Activated CD4-positive, alpha-beta T cell treated with anti-CD3 and anti-CD28 coated beads, Interleukin-2, amount 10 ng/mL, durations not matched to agents 24 days and 14 days (primary cell): Measurements from ENCODE around the gene ARHGAP19. TPM values are rescaled to one million over a fixed set of nuclear protein-coding genes. Genes with fewer than 3 reads are reported as not detected.

ENCODE experiments used
- DNase-seq: peaks from one replicate; pipeline ENCODE4 v3.0.0; 2022
- H3K27ac Mint-ChIP-seq: one replicate; pipeline ENCODE4 v1.8.0; 2022; ENCODE audit warnings: mild to moderate bottlenecking, mixed read lengths
- H3K27me3 Mint-ChIP-seq: one replicate; pipeline ENCODE4 v1.8.0; 2022; ENCODE audit warnings: mixed read lengths
- H3K36me3 Mint-ChIP-seq: one replicate; pipeline ENCODE4 v1.8.0; 2022; ENCODE audit warnings: low read depth, mild to moderate bottlenecking, mixed read lengths
- H3K4me1 Mint-ChIP-seq: one replicate; pipeline ENCODE4 v1.8.0; 2021; ENCODE audit warnings: mixed read lengths
- H3K4me3 Mint-ChIP-seq: one replicate; pipeline ENCODE4 v1.8.0; 2022; ENCODE audit warnings: mild to moderate bottlenecking, moderate library complexity, mixed read lengths
- H3K9me3 Mint-ChIP-seq: one replicate; pipeline ENCODE4 v1.8.0; 2021; ENCODE audit warnings: mixed read lengths
- intact Hi-C: fragments of 100-400 bp; cut with micrococcal nuclease; formaldehyde crosslinking; loops from one replicate; pipeline ENCODE4 v1.15.1; 2023
- total RNA-seq: library from RNA; stranded (reverse); gene quantifications from 2 replicates; pipeline ENCODE4 v1.2.3, GENCODE V29; 2022

Gene ARHGAP19
- total RNA-seq, 1 donor from 2014 or later, result 26.4 TPM

DNA sequence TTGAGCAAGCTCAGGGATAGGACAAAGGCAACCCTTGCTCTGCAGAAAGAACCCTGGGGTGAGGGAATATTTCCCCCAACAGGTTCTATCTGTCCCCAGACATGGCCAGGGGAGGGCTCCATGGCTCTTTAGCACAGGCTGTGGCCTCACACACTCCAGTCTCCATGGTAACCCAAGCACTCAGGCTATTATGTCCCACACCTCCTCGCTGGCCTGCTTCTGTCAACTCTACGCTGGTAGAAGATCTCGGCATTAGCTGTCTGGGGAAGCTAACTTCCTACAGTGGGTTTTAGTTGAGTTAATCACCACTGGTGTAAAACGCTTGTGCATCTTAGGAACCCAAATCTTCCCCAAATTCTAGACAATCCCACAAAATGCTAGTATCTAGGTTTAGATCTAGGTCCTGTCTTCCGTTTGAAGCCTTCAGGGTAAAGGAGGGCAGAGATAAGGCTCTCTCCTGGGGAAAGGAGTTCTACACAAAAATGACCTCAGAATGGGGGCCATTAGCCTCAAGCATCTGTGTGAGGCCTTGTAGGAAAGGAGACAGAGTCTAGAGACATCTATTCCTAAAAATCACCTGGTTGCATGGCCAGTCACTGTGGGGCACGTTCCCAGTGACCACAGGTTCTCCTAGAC is 70.0 kb downstream of the ARHGAP19 start:
- DNase-seq, result no peak
- Mint-ChIP-seq H3K36me3 (peaks cover 38% of the 10 kb centered on the region), H3K4me3 (no peak overlapping the region), H3K4me1 (peaks cover 25% of the 10 kb centered on the region), H3K9me3 (no peaks in the 10 kb centered on the region), H3K27me3 (no peaks in the 10 kb centered on the region), H3K27ac (no peak overlapping the region)
- intact Hi-C loops, result no loop called here

DNA sequence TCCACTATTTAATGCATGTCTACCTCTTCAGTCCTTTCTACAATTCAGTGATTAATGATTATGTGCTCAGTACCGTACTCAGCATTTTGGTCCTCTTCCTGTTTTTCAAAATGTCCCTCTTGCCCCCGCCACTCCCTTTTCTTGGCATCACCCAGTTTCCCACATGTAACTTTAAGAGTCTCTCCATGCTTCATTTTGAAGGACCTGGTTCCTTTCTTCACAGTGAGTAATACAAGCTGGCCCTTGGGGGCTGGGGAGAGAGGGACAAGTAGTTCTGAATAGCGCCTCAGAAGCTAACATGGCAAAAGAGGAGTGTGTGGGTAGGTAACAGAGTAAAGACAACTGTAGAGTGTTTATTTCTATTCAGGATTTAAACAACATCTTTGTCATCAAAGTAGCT is 72.1 kb downstream of the ARHGAP19 start:
- Mint-ChIP-seq H3K36me3 (peaks cover 25% of the 10 kb centered on the region), H3K4me3 (no peak overlapping the region), H3K27me3 (no peaks in the 10 kb centered on the region), H3K4me1 (peaks cover 29% of the 10 kb centered on the region), H3K9me3 (no peaks in the 10 kb centered on the region), H3K27ac (no peak overlapping the region)
- intact Hi-C loops, result no loop called here
- no peak for DNase-seq

DNA sequence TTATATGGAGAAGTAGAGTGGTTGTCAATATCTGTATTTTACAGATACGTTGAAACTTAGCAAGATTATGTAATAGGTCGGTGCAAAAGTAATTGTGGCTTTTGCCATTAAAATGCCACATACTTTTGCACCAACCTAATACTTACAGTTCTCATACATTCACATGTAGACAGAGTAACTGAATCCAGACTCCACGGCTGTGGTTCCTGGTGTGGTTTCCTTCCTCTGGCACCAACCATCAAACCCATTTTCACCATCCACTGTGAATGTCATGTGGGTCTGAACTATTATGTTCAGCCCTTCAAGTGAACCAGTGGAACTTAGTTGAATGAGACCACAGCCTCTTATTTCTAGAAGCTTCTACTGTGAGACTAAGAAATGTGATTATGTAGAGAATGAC is 75.1 kb downstream of the ARHGAP19 start:
- Mint-ChIP-seq H3K4me1 (peaks cover 23% of the 10 kb centered on the region), H3K27me3 (no peaks in the 10 kb centered on the region), H3K9me3 (no peaks in the 10 kb centered on the region), H3K27ac (no peak overlapping the region), H3K4me3 (no peak overlapping the region), H3K36me3 (peaks cover 19% of the 10 kb centered on the region)
- no peak for DNase-seq
- intact Hi-C loops, result no loop called here

DNA sequence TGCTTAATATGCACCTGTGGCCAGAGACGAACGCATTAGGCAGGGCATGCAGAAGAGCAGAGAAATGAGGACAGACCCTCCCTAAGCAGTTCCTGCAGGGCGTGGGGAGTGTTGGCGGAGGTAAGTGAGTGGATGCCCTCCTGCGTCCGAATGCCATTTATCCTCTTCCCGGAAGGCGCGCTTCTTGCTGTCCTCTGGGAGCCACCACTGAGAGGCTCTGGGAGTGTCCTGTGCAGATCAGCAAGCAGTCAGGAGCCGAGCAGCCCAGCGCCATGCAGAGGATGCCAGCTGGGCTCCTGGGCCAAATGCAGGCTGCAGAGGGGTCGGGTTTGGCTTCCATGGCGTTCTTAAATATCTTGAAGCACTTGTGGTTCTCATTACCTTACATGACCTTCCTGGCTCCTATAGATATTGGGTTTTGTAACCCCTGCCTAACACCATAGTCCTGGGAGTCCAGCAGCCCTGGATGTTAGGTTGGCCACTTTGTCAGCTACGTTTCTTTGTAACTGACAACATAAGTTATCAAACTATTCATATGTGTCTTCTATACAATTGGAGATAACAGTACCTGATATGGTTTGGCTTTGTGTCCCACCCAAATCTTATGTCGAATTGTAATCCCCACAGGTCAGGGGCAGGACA is 76.7 kb downstream of the ARHGAP19 start:
- DNase-seq, result no peak
- Mint-ChIP-seq H3K4me1 (peaks cover 23% of the 10 kb centered on the region), H3K27me3 (no peaks in the 10 kb centered on the region), H3K27ac (no peak overlapping the region), H3K9me3 (no peaks in the 10 kb centered on the region), H3K4me3 (no peak overlapping the region), H3K36me3 (peaks cover 17% of the 10 kb centered on the region)
- intact Hi-C loops, result no loop called here

DNA sequence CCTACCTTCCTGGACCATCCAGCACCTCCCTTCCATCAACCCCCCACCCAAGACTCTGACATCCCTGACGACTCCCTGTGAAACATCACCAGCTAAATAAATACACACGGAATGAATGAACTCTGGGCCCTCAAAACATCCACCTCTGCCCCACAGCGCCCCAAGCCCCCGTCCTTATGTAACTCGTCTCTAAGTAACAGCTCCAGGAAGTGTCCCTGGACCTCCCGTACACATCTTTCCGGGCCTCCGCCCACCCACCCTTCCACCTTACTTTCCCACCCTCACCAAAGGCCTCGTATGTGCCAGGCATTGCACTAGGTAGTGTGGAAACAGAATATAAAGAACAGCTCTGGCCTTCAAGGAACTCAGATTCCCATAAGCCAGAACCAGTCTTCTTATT is 79.0 kb downstream of the ARHGAP19 start:
- Mint-ChIP-seq H3K4me1 (peaks cover 10% of the 10 kb centered on the region), H3K36me3 (peaks cover 6% of the 10 kb centered on the region), H3K27ac (no peak overlapping the region), H3K27me3 (no peaks in the 10 kb centered on the region), H3K4me3 (no peak overlapping the region), H3K9me3 (no peaks in the 10 kb centered on the region)
- DNase-seq, result no peak
- intact Hi-C loops, result loop anchor here (5.0 kb wide), 1 partner anchor 816 kb away; no protein-coding TSS in a partner anchor

DNA sequence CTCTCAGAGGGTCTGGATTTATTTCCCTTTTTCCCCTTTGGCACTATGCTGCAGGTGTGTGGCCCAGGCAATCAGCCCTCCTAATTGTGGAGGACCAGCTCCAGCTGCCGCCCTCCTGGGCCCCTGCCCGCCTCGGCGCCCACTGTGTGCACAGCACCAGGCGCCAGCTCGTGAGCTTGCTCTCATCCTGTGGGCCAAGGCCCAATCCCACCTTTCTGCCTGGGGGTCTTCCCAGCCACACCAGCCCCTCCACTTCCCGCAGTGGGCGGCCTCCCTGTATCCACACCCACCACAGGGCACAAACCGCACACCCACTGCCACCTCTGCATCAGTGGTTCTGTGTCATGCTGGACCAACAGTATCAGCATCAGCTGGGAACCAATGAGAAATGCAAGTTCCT is 81.2 kb downstream of the ARHGAP19 start:
- Mint-ChIP-seq H3K36me3 (no peaks in the 10 kb centered on the region), H3K4me1 (no peaks in the 10 kb centered on the region), H3K4me3 (no peak overlapping the region), H3K9me3 (no peaks in the 10 kb centered on the region), H3K27me3 (no peaks in the 10 kb centered on the region), H3K27ac (no peak overlapping the region)
- DNase-seq, result no peak
- intact Hi-C loops, result loop anchor here (5.0 kb wide), 1 partner anchor 814 kb away; no protein-coding TSS in a partner anchor

DNA sequence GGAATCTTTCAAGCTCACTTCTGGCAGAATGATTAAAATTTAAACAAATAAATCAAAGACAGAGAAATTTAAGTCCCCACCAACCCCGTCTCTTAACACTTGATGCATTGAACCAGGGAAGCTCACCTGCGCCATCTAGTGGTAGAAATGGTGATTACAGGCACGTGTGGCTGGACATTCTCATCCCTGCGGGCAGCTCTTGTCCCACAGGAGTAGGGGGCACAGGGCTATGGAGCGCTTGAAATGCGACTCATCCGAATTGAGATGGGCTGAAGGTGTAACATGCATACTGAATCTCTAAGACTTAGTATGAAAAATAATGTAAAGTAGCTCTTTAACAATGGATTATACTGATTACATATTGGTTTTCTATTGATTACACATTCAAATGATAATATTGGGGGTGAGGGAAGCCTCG is 81.9 kb downstream of the ARHGAP19 start:
- Mint-ChIP-seq H3K27ac (no peak overlapping the region), H3K4me3 (no peak overlapping the region), H3K27me3 (no peaks in the 10 kb centered on the region), H3K36me3 (no peaks in the 10 kb centered on the region), H3K9me3 (no peaks in the 10 kb centered on the region), H3K4me1 (no peaks in the 10 kb centered on the region)
- intact Hi-C loops, result loop anchor here (1.0 to 5.0 kb wide), 2 partner anchors 138 to 813 kb away; no protein-coding TSS in a partner anchor
- DNase-seq, result peak; percentile 91

DNA sequence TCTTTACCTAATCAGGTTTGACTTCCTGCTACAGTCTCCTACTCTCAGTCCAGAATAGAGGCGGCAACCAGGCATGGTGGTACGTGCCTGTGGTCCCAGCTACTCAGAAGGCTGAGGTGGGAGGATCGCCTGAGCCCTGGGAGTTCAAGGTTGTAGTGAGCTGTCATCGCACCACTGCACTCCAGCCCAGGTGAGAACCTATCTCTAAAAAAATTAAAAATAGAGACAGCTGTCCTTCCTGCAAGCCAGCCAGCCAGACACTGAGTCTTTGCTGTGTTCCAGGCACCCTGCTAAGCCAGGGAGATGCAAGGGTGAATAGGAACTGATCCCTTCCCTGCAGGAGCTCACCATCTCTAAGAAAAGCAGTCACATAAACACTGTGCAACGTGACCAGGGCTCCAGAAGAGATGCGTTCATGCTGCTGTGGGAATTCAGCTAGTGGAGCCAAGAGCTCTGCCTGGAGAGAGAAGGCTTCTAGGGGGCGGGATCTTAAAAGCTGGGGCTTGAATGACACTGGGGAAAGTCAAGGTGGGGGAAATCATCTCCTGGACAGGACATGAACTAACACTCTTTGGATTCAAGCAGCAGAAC is 84.6 kb downstream of the ARHGAP19 start:
- no peaks in the 10 kb centered on the region for H3K9me3 Mint-ChIP-seq
- intact Hi-C loops, result no loop called here
- no peak overlapping the region for H3K4me3 Mint-ChIP-seq
- H3K36me3 Mint-ChIP-seq, result no peaks in the 10 kb centered on the region
- H3K4me1 Mint-ChIP-seq, result no peaks in the 10 kb centered on the region
- no peaks in the 10 kb centered on the region for H3K27me3 Mint-ChIP-seq
- DNase-seq, result no peak
- no peak overlapping the region for H3K27ac Mint-ChIP-seq

DNA sequence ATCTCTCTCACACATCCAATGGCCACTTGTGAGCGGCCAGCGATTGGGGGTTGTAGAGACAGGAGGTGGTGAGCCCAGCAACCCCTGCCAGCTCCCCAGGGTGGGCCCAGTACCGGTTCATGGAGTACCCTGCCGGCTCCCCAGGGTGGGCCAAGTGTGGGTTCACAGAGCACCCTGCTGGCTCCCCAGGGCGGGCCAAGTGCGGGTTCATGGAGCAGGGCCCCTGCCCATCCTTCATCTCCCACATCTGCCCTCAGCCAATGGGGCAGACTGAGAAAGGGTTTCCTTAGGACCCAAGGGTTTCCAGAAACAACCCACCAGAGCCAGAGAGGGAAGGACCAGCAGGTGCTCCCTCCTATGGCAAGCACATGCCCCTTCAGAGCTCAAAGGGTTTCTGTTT is 85.3 kb downstream of the ARHGAP19 start:
- Mint-ChIP-seq H3K27ac (no peak overlapping the region), H3K4me3 (no peak overlapping the region), H3K9me3 (no peaks in the 10 kb centered on the region), H3K36me3 (no peaks in the 10 kb centered on the region), H3K4me1 (no peaks in the 10 kb centered on the region), H3K27me3 (peaks cover 2% of the 10 kb centered on the region)
- intact Hi-C loops, result no loop called here
- DNase-seq, result no peak

DNA sequence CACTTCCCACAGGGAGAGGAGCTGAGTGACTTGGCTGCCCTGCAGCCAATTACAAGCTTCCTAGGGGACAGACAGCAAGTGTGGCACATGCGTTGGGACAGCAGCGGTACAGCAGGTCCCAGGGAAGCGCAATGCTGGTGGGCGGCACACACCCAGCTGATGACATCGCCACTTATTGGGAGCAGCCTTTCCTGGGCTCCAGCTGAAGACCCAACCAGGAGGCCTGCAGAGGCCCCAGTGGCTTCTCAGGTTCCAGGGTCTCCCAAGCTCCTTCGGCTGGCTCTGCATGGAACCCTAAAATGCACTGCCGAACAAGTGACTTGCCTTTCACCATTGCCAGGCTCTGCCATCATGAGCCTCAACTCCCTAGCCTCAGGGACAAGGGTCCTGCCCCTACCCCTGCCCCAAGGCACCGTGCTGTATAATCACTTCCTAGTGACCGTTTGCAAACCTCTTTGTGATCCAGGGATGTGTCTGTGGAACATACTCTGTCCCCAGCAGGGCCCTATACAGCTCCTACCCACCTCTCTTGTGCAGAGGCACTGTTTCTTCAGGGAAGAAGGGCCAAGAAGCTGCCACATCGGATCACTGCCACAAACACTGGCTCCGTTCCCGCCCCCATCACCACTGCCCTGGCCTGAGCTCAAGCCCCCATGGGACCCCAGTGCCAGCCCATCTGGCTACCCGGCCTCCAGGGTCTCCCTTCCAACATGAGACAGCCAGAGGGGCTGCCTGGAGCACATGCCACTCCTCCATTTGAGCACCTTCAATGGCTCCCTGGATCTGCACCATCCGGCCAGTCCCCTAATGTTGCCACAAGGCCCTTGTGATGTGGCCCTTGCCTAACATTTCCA is 87.4 kb downstream of the ARHGAP19 start:
- Mint-ChIP-seq H3K36me3 (no peaks in the 10 kb centered on the region), H3K27ac (no peak overlapping the region), H3K9me3 (no peaks in the 10 kb centered on the region), H3K4me1 (no peaks in the 10 kb centered on the region), H3K27me3 (peaks cover 5% of the 10 kb centered on the region), H3K4me3 (no peak overlapping the region)
- intact Hi-C loops, result no loop called here
- no peak for DNase-seq

DNA sequence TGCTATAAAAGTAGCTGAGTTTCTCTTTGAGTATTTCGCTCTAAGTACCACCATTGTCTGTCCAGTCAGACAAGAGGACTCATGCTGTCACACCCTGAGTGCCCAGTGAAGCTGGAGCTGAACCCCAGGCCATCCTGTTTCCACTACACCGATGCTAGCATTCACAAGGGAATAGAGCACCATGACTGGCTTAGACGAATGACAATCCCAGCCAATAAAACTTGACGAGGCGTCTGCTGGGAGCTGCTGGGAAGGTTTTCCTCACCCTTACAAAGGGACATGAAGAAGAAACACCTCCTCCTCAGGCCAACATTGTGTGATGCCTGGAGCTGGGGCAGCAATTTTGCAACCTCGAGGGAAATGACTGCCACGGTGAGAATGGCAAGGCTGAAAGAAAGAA is 89.2 kb downstream of the ARHGAP19 start:
- Mint-ChIP-seq H3K4me3 (no peak overlapping the region), H3K27ac (no peak overlapping the region), H3K36me3 (no peaks in the 10 kb centered on the region), H3K4me1 (no peaks in the 10 kb centered on the region), H3K9me3 (no peaks in the 10 kb centered on the region), H3K27me3 (peaks cover 18% of the 10 kb centered on the region)
- intact Hi-C loops, result no loop called here
- no peak for DNase-seq

DNA sequence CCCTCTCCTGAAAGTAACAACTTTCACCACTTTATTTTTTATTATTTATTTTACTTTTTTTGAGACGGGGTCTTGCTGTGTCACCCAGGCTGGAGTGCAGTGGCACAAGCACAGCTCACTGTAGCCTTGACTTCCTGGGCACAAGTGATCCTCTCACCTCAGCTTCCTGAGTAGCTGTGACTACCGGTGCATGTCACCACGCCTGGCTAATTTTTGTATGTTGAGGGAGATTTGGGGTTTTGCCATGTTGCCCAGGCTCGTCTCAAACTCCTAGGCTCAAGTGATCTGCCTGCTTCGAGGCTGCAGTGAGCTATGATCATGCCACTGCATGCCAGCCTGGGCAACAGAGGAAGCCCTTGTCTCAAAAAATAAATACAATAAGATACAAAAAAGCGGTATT is 91.8 kb downstream of the ARHGAP19 start:
- intact Hi-C loops, result no loop called here
- DNase-seq, result no peak
- Mint-ChIP-seq H3K4me1 (peaks cover 5% of the 10 kb centered on the region), H3K27ac (no peak overlapping the region), H3K27me3 (peaks cover 36% of the 10 kb centered on the region), H3K36me3 (no peaks in the 10 kb centered on the region), H3K4me3 (no peak overlapping the region), H3K9me3 (no peaks in the 10 kb centered on the region)

DNA sequence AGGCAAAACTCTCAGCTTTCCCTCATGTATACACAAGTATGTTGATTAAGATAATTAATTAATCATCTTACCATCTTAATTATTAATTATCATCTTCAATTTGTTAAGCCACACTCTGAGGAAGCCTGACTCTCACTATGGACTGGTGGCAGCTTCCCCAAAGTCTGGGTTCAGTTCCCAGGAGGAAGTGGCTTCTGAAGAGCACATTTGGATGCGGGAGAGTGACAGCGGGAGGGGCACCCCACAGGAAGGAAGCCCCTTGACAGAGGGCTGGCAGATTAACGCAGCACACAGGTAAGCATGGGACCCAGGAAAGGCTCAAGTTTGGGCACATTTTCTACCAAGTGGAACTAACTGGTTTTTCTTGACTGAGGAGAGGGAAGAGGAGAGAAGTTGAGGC is 93.3 kb downstream of the ARHGAP19 start:
- peaks cover 47% of the 10 kb centered on the region for H3K27me3 Mint-ChIP-seq
- peaks cover 6% of the 10 kb centered on the region for H3K4me1 Mint-ChIP-seq
- H3K27ac Mint-ChIP-seq, result no peak overlapping the region
- no peak for DNase-seq
- no peaks in the 10 kb centered on the region for H3K9me3 Mint-ChIP-seq
- H3K36me3 Mint-ChIP-seq, result no peaks in the 10 kb centered on the region
- intact Hi-C loops, result no loop called here
- no peak overlapping the region for H3K4me3 Mint-ChIP-seq

DNA sequence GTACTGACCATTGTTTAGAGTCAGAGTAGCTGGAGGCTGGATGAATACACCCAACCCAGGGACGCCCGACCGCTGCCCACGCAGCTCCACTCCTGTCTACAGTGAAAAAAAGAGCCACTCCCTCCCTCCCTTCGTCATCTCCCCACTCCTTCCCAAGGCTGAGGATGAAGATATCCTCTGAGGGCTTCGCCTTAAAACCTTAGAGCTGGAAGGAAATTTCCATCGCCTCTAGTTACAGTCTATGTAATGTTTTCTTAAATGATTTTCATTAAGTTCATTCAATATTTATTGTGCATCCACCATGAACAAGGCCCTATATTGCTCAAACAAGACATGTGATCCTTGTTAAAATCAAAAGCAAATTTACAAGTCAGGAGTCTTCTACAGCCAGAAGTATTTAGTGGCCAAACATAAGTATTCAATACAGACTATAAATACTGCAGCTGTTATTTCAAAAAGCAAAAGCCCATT is 95.4 kb downstream of the ARHGAP19 start:
- H3K4me3 Mint-ChIP-seq, result peak overlapping the region; percentile 15
- H3K36me3 Mint-ChIP-seq, result no peaks in the 10 kb centered on the region
- H3K27me3 Mint-ChIP-seq, result peaks cover 60% of the 10 kb centered on the region

More for the DNA sequence above, 95.4 kb downstream of the ARHGAP19 start:
- intact Hi-C loops, result no loop called here
- no peak for DNase-seq
- Mint-ChIP-seq H3K4me1 (peaks cover 6% of the 10 kb centered on the region), H3K9me3 (no peaks in the 10 kb centered on the region), H3K27ac (no peak overlapping the region)
